HEK293 (cell line): ENCODE data around the gene ALOXE3.

Experiments
- BCL11A ChIP-seq: fragments of 450-650 bp; formaldehyde crosslinking; IDR thresholded peaks from 2 replicates; pipeline ENCODE4 v1.5.1; 2016; ENCODE audit warnings: low read depth, missing biosample characterization, missing genetic modification characterization
- CTCF ChIP-seq: fragments of 450-650 bp; formaldehyde crosslinking; IDR thresholded peaks from 2 replicates; pipeline ENCODE4 v1.5.1; 2016; ENCODE audit warnings: missing biosample characterization, missing genetic modification characterization
- ZNF112 ChIP-seq: fragments of 450-650 bp; formaldehyde crosslinking; IDR thresholded peaks from 2 replicates; pipeline ENCODE4 v1.5.0; 2017; ENCODE audit warnings: missing biosample characterization, missing genetic modification characterization
- ZNF274 ChIP-seq, 2 experiments: fragments of 200-500 bp in 1 of 2; fragments of 450-650 bp in 1 of 2; sonication (Bioruptor generic) in 1 of 2; formaldehyde crosslinking in 1 of 2; IDR thresholded peaks; 2 replicates each; pipeline versions ENCODE4 v1.5.1 to v1.6.1; 2014 to 2016; ENCODE audit warnings: borderline replicate concordance in 1 of 2, inconsistent platforms in 1 of 2, low read length in 1 of 2, missing biosample characterization in 1 of 2, missing genetic modification characterization in 1 of 2
- ZNF391 ChIP-seq: fragments of 450-650 bp; formaldehyde crosslinking; IDR thresholded peaks from 2 replicates; pipeline ENCODE4 v1.5.1; 2016; ENCODE audit warnings: low read depth, missing biosample characterization, missing genetic modification characterization, borderline replicate concordance
- ZNF48 ChIP-seq: fragments of 450-650 bp; formaldehyde crosslinking; IDR thresholded peaks from 2 replicates; pipeline ENCODE4 v1.5.1; 2016; ENCODE audit warnings: missing biosample characterization, missing genetic modification characterization
- ZNF513 ChIP-seq: fragments of 450-650 bp; IDR thresholded peaks from 2 replicates; pipeline ENCODE4 v1.5.1; 2018; ENCODE audit warnings: missing biosample characterization, missing genetic modification characterization
- ZNF624 ChIP-seq: fragments of 450-650 bp; formaldehyde crosslinking; IDR thresholded peaks from 2 replicates; pipeline ENCODE4 v1.5.1; 2017; ENCODE audit warnings: missing biosample characterization, missing genetic modification characterization
- ZNF660 ChIP-seq: fragments of 450-650 bp; IDR thresholded peaks from 2 replicates; pipeline ENCODE4 v1.5.1; 2018; ENCODE audit warnings: missing biosample characterization, mild to moderate bottlenecking, missing genetic modification characterization
- TF ChIP-seq, protein P1 (sequence below): fragments of 450-650 bp; formaldehyde crosslinking; IDR thresholded peaks from 2 replicates; pipeline ENCODE4 v1.5.1; 2016; ENCODE audit warnings: missing biosample characterization, missing genetic modification characterization

DNA sequence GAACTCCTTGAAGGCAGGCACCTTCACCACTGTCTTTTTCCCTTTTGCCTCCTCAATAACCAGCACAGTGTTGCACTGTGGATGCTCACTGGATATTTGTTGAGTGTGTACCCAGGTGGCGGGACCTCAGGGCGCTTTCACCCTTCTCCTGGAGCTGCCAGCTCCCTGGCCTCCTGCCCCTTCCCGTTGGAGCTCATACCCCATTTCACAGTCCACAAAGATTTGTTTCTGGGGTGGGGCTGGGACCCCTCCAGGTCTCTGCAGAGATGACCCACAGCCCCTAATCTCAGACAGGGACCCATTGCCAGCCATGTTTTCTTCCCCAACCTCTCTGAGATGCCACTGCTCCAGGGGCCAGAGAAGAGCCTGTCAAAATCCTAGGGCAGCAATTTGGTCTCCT lies 43.2 kb downstream of the ALOXE3 start:
- TF ChIP-seq ZNF48 (tag by site-specific recombination) (no peak), CTCF (tag by site-specific recombination) (no peak), BCL11A (tag by site-specific recombination) (no peak), ZNF112 (tag by site-specific recombination) (no peak), ZNF513 (tag by site-specific recombination) (no peak), ZNF391 (no peak), ZNF660 (tag by site-specific recombination) (no peak), ZNF274 (IDR thresholded peaks at IDR 0.05; ENCODE audit: low read length) (no peak), ZNF274 (tag by site-specific recombination; IDR thresholded peaks at IDR 0.05; ENCODE audit: borderline replicate concordance) (no peak), ZNF624 (no peak)
- TF ChIP-seq, protein P1, sequence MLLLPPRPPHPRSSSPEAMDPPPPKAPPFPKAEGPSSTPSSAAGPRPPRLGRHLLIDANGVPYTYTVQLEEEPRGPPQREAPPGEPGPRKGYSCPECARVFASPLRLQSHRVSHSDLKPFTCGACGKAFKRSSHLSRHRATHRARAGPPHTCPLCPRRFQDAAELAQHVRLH, result no peak
